ENCODE data around the gene TMF1. TPM values are rescaled to one million over a fixed set of nuclear protein-coding genes. Genes with fewer than 3 reads are reported as not detected.

TMF1 gene
- total and polyA plus RNA-seq, 10 of the 15 experiments (the other 5 are each of a cell fraction or from before 2014, with no cell fraction given) = 7.1 to 24.5 (median 18.6) TPM

DNA sequence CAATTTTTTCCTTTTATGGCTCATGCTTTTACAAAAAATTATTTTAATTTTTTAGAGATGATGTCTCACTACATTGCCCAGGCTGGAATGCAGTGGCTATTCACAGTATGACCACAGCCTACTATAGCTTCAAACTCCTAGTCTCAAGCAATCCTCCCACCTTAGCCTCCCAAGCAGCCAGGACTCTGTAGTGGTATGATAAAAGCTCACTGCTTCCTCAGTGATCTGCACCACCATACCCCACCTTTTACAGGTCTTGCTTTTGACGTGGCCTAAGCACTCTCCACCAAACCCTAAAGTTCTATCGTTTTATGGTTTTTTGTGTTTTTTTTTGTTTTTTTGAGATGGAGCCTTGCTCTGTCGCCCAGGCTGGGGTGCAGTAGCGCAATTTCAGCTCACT is 14.0 kb upstream of the TMF1 start:
- ChIA-PET POLR2A (no interaction called here), RAD21 (ENCODE audit: unreplicated experiment) (no interaction called here), SMC1A (ENCODE audit: uncharacterized antibody, unreplicated experiment) (no interaction called here), CTCF (no interaction called here)
- intact Hi-C loops (cut with micrococcal nuclease; ENCODE audit: unreplicated experiment) = no loop called here
- Histone ChIP-seq H3K36me3 (ENCODE audit: control insufficient read depth in 2 of 2, insufficient read depth in 2 of 2, low read length in 1 of 2) (peaks cover 0 to 16% of the 10 kb centered on the region in 2 experiments; a peak in 3 of 4 replicates), H3K79me2 (ENCODE audit: control insufficient read depth, insufficient read depth, low read length) (peaks cover 2% of the 10 kb centered on the region; the same call in 1 of the 2 replicates), H3K9ac (ENCODE audit: control insufficient read depth, insufficient read depth, low read length) (no peak overlapping the region), H3K27ac (ENCODE audit: control insufficient read depth, insufficient read depth) (no peak overlapping the region), H3K4me1 (ENCODE audit: control insufficient read depth, insufficient read depth, low read length) (no peaks in the 10 kb centered on the region), H3K4me3 (no peak overlapping the region), H3K4me2 (ENCODE audit: control insufficient read depth, insufficient read depth) (no peak overlapping the region), H3K9me3 (replicated peaks; ENCODE audit: control insufficient read depth, insufficient read depth, low read length) (no peaks in the 10 kb centered on the region; the same call in 2 of the 3 replicates), H2AFZ (ENCODE audit: control insufficient read depth, low read depth, low read length) (no peak overlapping the region), H4K20me1 (ENCODE audit: control insufficient read depth, insufficient read depth) (no peaks in the 10 kb centered on the region), H3K27me3 (replicated peaks in 1 of 2; ENCODE audit: control insufficient read depth in 2 of 2, insufficient read depth in 2 of 2, low read length in 1 of 2) (no peaks in the 10 kb centered on the region)
- no peak for ATAC-seq
- in situ Hi-C loops (cut with MboI) = no loop called here
- BruUV-seq (replicated peaks) = no TSS peak
- WGBS (ENCODE audit: insufficient coverage, insufficient replicate concordance, low lambda C conversion rate, missing lambda C conversion rate) = 72% methylated on average over 4 of the region's 4 CpGs
- TF ChIP-seq, protein P1, sequence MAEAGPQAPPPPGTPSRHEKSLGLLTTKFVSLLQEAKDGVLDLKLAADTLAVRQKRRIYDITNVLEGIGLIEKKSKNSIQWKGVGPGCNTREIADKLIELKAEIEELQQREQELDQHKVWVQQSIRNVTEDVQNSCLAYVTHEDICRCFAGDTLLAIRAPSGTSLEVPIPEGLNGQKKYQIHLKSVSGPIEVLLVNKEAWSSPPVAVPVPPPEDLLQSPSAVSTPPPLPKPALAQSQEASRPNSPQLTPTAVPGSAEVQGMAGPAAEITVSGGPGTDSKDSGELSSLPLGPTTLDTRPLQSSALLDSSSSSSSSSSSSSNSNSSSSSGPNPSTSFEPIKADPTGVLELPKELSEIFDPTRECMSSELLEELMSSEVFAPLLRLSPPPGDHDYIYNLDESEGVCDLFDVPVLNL (IDR thresholded peaks at IDR 0.05; ENCODE audit: low read depth, low read length) = no peak
- DNase-seq (ENCODE audit: low read depth, low spot score) = no peak
- FAIRE-seq = no peak

- CTCF ChIA-PET = interaction anchor here (0.8 to 1.8 kb wide), 5 partner anchors 21 to 241 kb away, joined by 3 to 4 read pairs (median 3); no protein-coding TSS in a partner anchor
- H2AFZ ChIP-seq (ENCODE audit: control insufficient read depth, low read depth, low read length) = no peak overlapping the region
- in situ Hi-C loops (cut with MboI) (no loop called here), intact Hi-C loops (cut with micrococcal nuclease; ENCODE audit: unreplicated experiment) (no loop called here)
- H4K20me1 ChIP-seq (ENCODE audit: control insufficient read depth, insufficient read depth) = no peaks in the 10 kb centered on the region
- no peaks in the 10 kb centered on the region for H3K27me3 ChIP-seq (replicated peaks in 1 of 2; ENCODE audit: control insufficient read depth in 2 of 2, insufficient read depth in 2 of 2, low read length in 1 of 2)
- H3K9ac ChIP-seq (ENCODE audit: control insufficient read depth, insufficient read depth, low read length) = no peak overlapping the region
- WGBS (ENCODE audit: insufficient coverage, insufficient replicate concordance, low lambda C conversion rate, missing lambda C conversion rate) = 65% methylated on average over 6 of the region's 6 CpGs
- RAD21 ChIA-PET (ENCODE audit: unreplicated experiment) = no interaction called here
- no peak overlapping the region for H3K4me2 ChIP-seq (ENCODE audit: control insufficient read depth, insufficient read depth)
- H3K36me3 ChIP-seq (ENCODE audit: control insufficient read depth in 2 of 2, insufficient read depth in 2 of 2, low read length in 1 of 2) = peaks cover 1 to 21% of the 10 kb centered on the region in 2 experiments; a peak in 3 of 4 replicates
- no peak overlapping the region for H3K27ac ChIP-seq (ENCODE audit: control insufficient read depth, insufficient read depth)
- no TSS peak for BruUV-seq (replicated peaks)
- H3K4me3 ChIP-seq = no peak overlapping the region
- no peak for FAIRE-seq
- H3K79me2 ChIP-seq (ENCODE audit: control insufficient read depth, insufficient read depth, low read length) = no peaks in the 10 kb centered on the region
- ATAC-seq = no peak
- no peaks in the 10 kb centered on the region; the same call in 2 of the 3 replicates for H3K9me3 ChIP-seq (replicated peaks; ENCODE audit: control insufficient read depth, insufficient read depth, low read length)
- DNase-seq (ENCODE audit: low read depth, low spot score) = no peak
- POLR2A ChIA-PET = interaction anchor here (0.6 to 1.3 kb wide), 2 partner anchors 12 to 19 kb away, joined by 3 to 4 read pairs; no protein-coding TSS in a partner anchor
- SMC1A ChIA-PET (ENCODE audit: uncharacterized antibody, unreplicated experiment) = interaction anchor here (0.6 to 5.6 kb wide), 5 partner anchors 14 to 218 kb away, joined by 3 to 32 read pairs (median 6); partner anchors contain the start of gene TMF1
- no peaks in the 10 kb centered on the region for H3K4me1 ChIP-seq (ENCODE audit: control insufficient read depth, insufficient read depth, low read length)
- TF ChIP-seq FOS (IDR thresholded peaks at IDR 0.05; ENCODE audit: borderline replicate concordance, extremely low read depth, insufficient read length) (no peak), POLR2AphosphoS5 (IDR thresholded peaks at IDR 0.05; ENCODE audit: low read length) (no peak), STAT1 (conservative IDR thresholded peaks at IDR 0.05) (no peak), ELK1 (IDR thresholded peaks at IDR 0.05; ENCODE audit: low read depth, low read length) (no peak), SIN3A (IDR thresholded peaks at IDR 0.05; ENCODE audit: low read depth, low read length) (no peak), RFX5 (IDR thresholded peaks at IDR 0.05; ENCODE audit: low read depth, low read length) (no peak), KAT2A (conservative IDR thresholded peaks at IDR 0.05; ENCODE audit: control insufficient read depth, low read depth, low read length) (no peak), HDAC2 (IDR thresholded peaks at IDR 0.05) (no peak), NR2C2 (IDR thresholded peaks at IDR 0.05; ENCODE audit: borderline replicate concordance, control insufficient read depth, insufficient read length, low read depth) (no peak), ATF3 (IDR thresholded peaks at IDR 0.05; ENCODE audit: borderline replicate concordance, extremely low read depth, low read depth, low read length) (no peak), ZSCAN29 (IDR thresholded peaks at IDR 0.05) (no peak), KLF5 (IDR thresholded peaks at IDR 0.05; ENCODE audit: partially characterized antibody) (no peak)
- TF ChIP-seq, protein P1 (IDR thresholded peaks at IDR 0.05; ENCODE audit: low read depth, low read length) = no peak
Observed at GRCh38 chr3:69065318-69065964, 13.3 kb upstream of the TMF1 start.

Measured in GM12878 (cell line).